Stimulated activated CD4-positive, alpha-beta T cell treated with anti-CD3 and anti-CD28 coated beads, Interleukin-2, amount 100 ng/mL, for 4 hours (primary cell): Measurements from ENCODE around the gene SBDS.

Source experiments
- DNase-seq: peaks from one replicate; pipeline ENCODE4 v3.0.0-alpha.2; 2020; ENCODE audit warnings: low read depth

The SBDS gene

GRCh38 chr7:66937940-66938339, 57.4 kb downstream of the SBDS start:
- no peak for DNase-seq
